ENCODE data around the gene GOLT1B. TPM values are rescaled to one million over a fixed set of nuclear protein-coding genes. Genes with fewer than 3 reads are reported as not detected.
"Not testable (repeated sequence)": the region's sequence is repeated elsewhere in the genome, so short reads cannot be mapped to it uniquely, and the experiment has no call there.

GOLT1B gene, protein sequence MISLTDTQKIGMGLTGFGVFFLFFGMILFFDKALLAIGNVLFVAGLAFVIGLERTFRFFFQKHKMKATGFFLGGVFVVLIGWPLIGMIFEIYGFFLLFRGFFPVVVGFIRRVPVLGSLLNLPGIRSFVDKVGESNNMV
- 10 to 100 TPM; 12.1 to 20.4 (median 17.1) TPM for total RNA-seq

DNA sequence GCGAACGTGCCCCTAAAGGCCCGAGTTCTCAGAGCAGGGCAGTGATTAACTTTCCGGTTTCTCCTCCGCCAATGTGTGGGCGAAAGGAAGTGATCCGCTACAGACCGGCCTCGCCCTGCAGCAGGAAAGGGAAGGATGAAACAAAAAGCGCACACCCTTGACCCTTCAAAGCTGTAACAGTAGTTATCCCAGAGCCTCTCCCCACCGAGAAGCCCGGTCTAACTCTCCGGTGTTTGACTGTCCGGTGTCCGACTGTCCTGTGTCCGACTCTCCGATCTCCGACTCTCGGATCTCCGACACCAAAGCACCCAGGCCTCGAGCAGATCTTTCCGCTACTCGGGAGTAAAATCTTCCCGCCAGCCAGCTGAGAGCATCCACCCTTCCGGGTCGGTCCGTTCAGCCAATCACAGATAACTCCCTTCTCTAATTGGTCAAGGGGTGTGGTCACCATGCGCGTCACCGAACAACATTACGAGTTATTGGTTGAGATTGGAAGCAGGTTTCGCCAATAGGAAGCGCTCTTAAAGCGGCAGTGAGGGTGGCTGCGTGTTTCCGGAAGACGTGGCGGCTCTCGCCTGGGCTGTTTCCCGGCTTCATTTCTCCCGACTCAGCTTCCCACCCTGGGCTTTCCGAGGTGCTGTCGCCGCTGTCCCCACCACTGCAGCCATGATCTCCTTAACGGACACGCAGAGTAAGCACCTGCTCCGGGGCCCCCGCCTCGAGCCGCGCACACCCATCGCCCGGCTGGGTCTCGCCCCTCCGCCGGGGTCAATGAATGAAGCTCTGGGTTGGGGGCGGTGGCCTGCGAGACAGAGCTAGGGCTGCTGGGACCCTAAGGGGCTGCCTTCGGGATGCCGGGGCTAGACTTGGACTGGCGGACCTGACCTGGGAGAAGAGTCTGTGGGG is at the start of gene GOLT1B, which contains the start of gene RECQL:
Gene GOLT1B (plus strand): TSS at position 532 of the 906 bp plus-strand sequence. CDS start 135 bp downstream, at position 667.
Gene RECQL (minus strand): TSS at position 378 of the 906 bp plus-strand sequence. CDS start 2,065 bp downstream, outside the sequence.
- Histone ChIP-seq H3K4me1 (peaks cover 8 to 59% (median 20%) of the 10 kb centered on the region in 3 donors), H3K9me3 (no peaks in the 10 kb centered on the region), H3K27ac (peak within 1 kb of the TSS; percentile 87 to 94 (median 90)), H3K27me3 (no peaks in the 10 kb centered on the region), H3K4me3 (peak within 1 kb of the TSS; percentile 79 to 99 (median 82)), H3K36me3 (peaks cover 0 to 26% (median 0%) of the 10 kb centered on the region in 3 donors)
- intact Hi-C loops (cut with DNase I), result no loop called here
- TF ChIP-seq, protein P1, sequence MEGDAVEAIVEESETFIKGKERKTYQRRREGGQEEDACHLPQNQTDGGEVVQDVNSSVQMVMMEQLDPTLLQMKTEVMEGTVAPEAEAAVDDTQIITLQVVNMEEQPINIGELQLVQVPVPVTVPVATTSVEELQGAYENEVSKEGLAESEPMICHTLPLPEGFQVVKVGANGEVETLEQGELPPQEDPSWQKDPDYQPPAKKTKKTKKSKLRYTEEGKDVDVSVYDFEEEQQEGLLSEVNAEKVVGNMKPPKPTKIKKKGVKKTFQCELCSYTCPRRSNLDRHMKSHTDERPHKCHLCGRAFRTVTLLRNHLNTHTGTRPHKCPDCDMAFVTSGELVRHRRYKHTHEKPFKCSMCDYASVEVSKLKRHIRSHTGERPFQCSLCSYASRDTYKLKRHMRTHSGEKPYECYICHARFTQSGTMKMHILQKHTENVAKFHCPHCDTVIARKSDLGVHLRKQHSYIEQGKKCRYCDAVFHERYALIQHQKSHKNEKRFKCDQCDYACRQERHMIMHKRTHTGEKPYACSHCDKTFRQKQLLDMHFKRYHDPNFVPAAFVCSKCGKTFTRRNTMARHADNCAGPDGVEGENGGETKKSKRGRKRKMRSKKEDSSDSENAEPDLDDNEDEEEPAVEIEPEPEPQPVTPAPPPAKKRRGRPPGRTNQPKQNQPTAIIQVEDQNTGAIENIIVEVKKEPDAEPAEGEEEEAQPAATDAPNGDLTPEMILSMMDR (IDR thresholded peaks at IDR 0.05), result no peak
- peak in 3 of 4 donors; percentile 38 to 71 (median 40) for TF ChIP-seq POLR2A (IDR thresholded peaks at IDR 0.05)
- WGBS, 2 donors, result 0 to 1% methylated on average over 25 to 37 of the region's 61 CpGs
- peak; percentile 75 for DNase-seq

DNA sequence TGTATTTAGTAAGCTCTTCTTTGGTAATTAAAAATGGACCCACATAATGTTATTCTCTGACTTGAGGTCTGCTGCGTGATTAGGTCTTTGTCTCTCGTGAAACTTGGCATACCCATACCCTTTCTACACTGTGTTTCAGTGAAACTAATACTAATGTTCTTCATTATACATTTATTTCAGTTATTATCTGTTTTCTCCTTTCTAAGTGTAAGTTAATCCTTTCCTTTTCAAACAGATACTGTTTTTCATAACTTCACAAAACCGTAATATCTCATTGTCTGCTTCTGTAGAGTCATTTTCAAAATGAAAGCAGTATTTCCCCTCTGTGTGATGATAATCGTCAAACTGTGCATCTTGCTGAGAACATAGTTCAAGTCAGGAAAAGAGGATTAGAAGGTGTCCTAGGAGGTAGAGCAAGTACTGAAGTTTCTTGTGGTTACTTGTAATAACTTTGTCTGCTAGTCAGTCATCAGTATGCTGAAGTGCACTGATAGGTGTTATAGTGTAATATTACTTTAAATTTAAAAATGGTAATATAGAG is 48.2 kb upstream of the GOLT1B start:
- Histone ChIP-seq H3K4me3 (no peak overlapping the region), H3K27ac (no peak overlapping the region), H3K9me3 (no peaks in the 10 kb centered on the region), H3K36me3 (peaks cover 0 to 94% (median 15%) of the 10 kb centered on the region in 3 donors), H3K4me1 (no peaks in the 10 kb centered on the region), H3K27me3 (no peaks in the 10 kb centered on the region)
- 69 to 80% methylated on average over 4 of the region's 4 CpGs for WGBS, 2 donors
- DNase-seq, result no peak
- TF ChIP-seq POLR2A (IDR thresholded peaks at IDR 0.05), result no peak
- TF ChIP-seq, protein P1 (IDR thresholded peaks at IDR 0.05), result no peak
- intact Hi-C loops (cut with DNase I), result no loop called here

DNA sequence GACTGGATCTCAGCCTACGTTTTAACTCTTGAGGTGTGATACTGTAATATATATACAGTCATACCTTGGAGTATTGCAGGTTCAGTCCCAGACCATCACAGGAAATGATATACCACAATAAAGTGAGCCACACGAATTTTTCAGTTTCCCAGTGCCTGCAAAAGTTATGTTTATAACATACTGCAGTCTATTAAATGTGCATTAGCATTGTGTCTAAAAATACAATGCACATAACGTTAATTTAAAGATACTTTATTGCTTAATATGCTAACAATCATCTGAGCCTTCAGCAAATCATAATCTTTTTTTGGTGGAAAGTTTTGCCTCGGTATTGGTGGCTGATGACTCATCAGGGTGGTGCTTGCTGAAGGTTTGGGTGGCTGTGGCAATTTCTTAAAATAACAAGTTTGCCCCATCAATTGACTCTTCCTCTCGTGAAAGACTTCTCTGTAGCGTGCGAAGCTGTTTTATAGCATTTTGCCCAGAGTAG is 45.3 kb upstream of the GOLT1B start:
- intact Hi-C loops (cut with DNase I), result no loop called here
- H3K36me3 ChIP-seq, result peaks cover 0 to 94% (median 15%) of the 10 kb centered on the region in 3 donors
- H3K27ac ChIP-seq, result no peak overlapping the region
- WGBS, 2 donors, result 54 to 60% methylated on average over 7 of the region's 7 CpGs
- no peaks in the 10 kb centered on the region for H3K9me3 ChIP-seq
- no peak for TF ChIP-seq POLR2A (IDR thresholded peaks at IDR 0.05)
- TF ChIP-seq, protein P1 (IDR thresholded peaks at IDR 0.05), result no peak
- no peak overlapping the region for H3K4me3 ChIP-seq
- no peak for DNase-seq
- no peaks in the 10 kb centered on the region for H3K4me1 ChIP-seq
- H3K27me3 ChIP-seq, result no peaks in the 10 kb centered on the region

DNA sequence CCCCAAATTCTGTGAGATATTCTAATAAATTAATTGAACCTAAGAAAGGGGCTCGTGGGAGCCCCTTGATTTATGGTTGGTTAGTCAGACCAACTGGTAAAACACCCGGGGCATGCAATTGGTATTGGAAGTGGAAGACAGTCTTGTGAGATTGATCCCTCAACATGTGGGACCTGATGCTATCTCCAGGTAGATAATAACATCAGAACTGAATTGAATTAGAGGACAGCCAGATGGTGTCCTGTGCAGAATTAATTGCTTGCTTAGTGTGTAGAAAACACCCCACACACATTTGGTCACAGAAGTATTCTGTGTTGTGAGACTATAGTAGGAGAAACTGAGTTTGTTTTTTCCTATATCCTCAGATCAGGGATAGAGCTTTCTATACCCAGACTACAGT is 42.1 kb upstream of the GOLT1B start:
- Histone ChIP-seq H3K4me3 (no peak overlapping the region), H3K36me3 (peaks cover 0 to 100% (median 15%) of the 10 kb centered on the region in 3 donors), H3K27me3 (no peaks in the 10 kb centered on the region), H3K9me3 (no peaks in the 10 kb centered on the region), H3K4me1 (no peaks in the 10 kb centered on the region), H3K27ac (no peak overlapping the region)
- TF ChIP-seq, protein P1 (IDR thresholded peaks at IDR 0.05), result no peak
- no peak for TF ChIP-seq POLR2A (IDR thresholded peaks at IDR 0.05)
- intact Hi-C loops (cut with DNase I), result no loop called here
- DNase-seq, result no peak
- WGBS, 2 donors, result 81 to 90% methylated on average over 2 of the region's 2 CpGs

DNA sequence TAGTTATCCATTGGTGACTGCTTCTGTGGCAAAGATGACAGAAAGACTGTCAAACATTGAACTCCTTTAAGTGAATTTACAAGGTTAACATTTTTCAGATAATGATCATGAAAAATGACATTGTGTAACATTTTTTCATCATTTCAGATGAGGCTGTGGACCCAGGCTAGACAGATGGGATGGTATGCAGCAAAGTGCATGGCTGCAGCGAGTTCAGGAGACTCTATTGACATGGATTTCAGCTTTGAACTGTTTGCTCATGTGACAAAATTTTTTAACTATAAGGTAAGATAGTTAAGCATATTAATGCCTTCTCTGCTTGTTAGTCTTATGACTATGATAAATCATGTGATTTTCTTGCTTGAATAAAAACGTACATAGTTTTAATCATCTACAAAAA is 34.3 kb upstream of the GOLT1B start:
- intact Hi-C loops (cut with DNase I); DNase-seq; H3K4me1 ChIP-seq; H3K27me3 ChIP-seq; H3K4me3 ChIP-seq; H3K9me3 ChIP-seq; H3K27ac ChIP-seq: not testable (repeated sequence)
- H3K36me3 ChIP-seq, result peaks cover 0 to 84% (median 3%) of the 10 kb centered on the region in 3 donors
- 68 to 78% methylated on average over 2 of the region's 2 CpGs for WGBS, 2 donors
